Vagina (tissue), 2 donors: Measurements from ENCODE around the gene SAMD14. TPM values are rescaled to one million over a fixed set of nuclear protein-coding genes. Genes with fewer than 3 reads are reported as not detected.

Source experiments
- DNase-seq, 2 donors: peaks; one replicate each; pipeline ENCODE4 v3.0.0-alpha.2; 2017; ENCODE audit errors: extremely low spot score in 2 of 2
- H3K27ac ChIP-seq: fragments of 200-600 bp; sonication (generic); one replicate; pipeline ENCODE4 v1.5.1; 2019
- H3K27me3 ChIP-seq: fragments of 200-600 bp; sonication (generic); one replicate; pipeline ENCODE4 v1.5.1; 2019
- H3K36me3 ChIP-seq, 2 donors: fragments of 200-600 bp; sonication (generic); one replicate each; pipeline ENCODE4 v1.5.1; 2017 to 2019
- H3K4me1 ChIP-seq: fragments of 200-600 bp; sonication (generic); one replicate; pipeline ENCODE4 v1.5.1; 2019
- H3K4me3 ChIP-seq, 2 donors: fragments of 200-600 bp; sonication (generic); 1 replicate in 1 of 2; 2 replicates in 1 of 2; pipeline ENCODE4 v1.5.1; 2016 to 2019
- H3K9me3 ChIP-seq: fragments of 200-600 bp; sonication (generic); one replicate; pipeline ENCODE4 v1.5.1; 2019
- CTCF ChIP-seq, 3 experiments: fragments of 450-650 bp in 2 of 3; fragments of 200-600 bp in 1 of 3; sonication (generic) in 1 of 3; IDR thresholded peaks; one replicate each; pipeline ENCODE4 v1.5.1; 2017 to 2019; ENCODE audit warnings: antibody characterized with exemption in 3 of 3, mild to moderate bottlenecking in 2 of 3, moderate library complexity in 2 of 3
- POLR2A ChIP-seq, 2 donors: fragments of 450-650 bp; IDR thresholded peaks; one replicate each; pipeline ENCODE4 v1.6.1; 2017; ENCODE audit warnings: antibody characterized with exemption in 2 of 2, mild to moderate bottlenecking in 2 of 2, moderate library complexity in 2 of 2
- POLR2AphosphoS5 ChIP-seq, 2 donors: sonication (generic); formaldehyde crosslinking; IDR thresholded peaks; one replicate each; pipeline ENCODE4 v1.9.0; 2017; ENCODE audit warnings: antibody characterized with exemption in 2 of 2, mild to moderate bottlenecking in 2 of 2, low read depth in 1 of 2; ENCODE audit not compliant: insufficient read depth in 1 of 2
- intact Hi-C: fragments of 100-400 bp; cut with DNase I; formaldehyde crosslinking; loops from one replicate; pipeline ENCODE4 v1.15.1; 2023
- total RNA-seq: library from RNA; depleted of rRNA; stranded (reverse); fragments of >200 nt; gene quantifications from one replicate; pipeline ENCODE4 v1.2.3, GENCODE V29; 2016

Gene SAMD14
- total RNA-seq, 1 donor from 2014 or later: 4.4 TPM

GRCh38 chr17:50087246-50087911 lies 42.6 kb downstream of the SAMD14 start:
- peak; percentile 86 to 93 (median 90) for TF ChIP-seq CTCF (IDR thresholded peaks at IDR 0.05)
- TF ChIP-seq POLR2A (IDR thresholded peaks at IDR 0.05): no peak
- peak in 1 of 2 donors; percentile 14 for TF ChIP-seq POLR2AphosphoS5 (IDR thresholded peaks at IDR 0.05; ENCODE audit: insufficient read depth in 1 of 2, low read depth in 1 of 2)
- H3K36me3 ChIP-seq: no peaks in the 10 kb centered on the region
- DNase-seq: no peak

GRCh38 chr17:50081757-50082156 lies 48.2 kb downstream of the SAMD14 start:
- Histone ChIP-seq H3K36me3 (peaks cover 0 to 24% of the 10 kb centered on the region in 2 donors), H3K27ac (no peak overlapping the region), H3K27me3 (no peaks in the 10 kb centered on the region), H3K4me3 (no peak overlapping the region), H3K9me3 (no peaks in the 10 kb centered on the region), H3K4me1 (no peaks in the 10 kb centered on the region)
- no peak for DNase-seq
- TF ChIP-seq POLR2AphosphoS5 (IDR thresholded peaks at IDR 0.05; ENCODE audit: insufficient read depth in 1 of 2, low read depth in 1 of 2) (no peak), POLR2A (IDR thresholded peaks at IDR 0.05) (no peak), CTCF (IDR thresholded peaks at IDR 0.05) (no peak)
- intact Hi-C loops: no loop called here

More at GRCh38 chr17:50087246-50087911, 42.6 kb downstream of the SAMD14 start:
- Histone ChIP-seq H3K9me3 (no peaks in the 10 kb centered on the region), H3K27ac (no peak overlapping the region), H3K27me3 (no peaks in the 10 kb centered on the region), H3K4me3 (no peak overlapping the region), H3K4me1 (no peaks in the 10 kb centered on the region)
- intact Hi-C loops: no loop called here

- DNase-seq: no peak
- TF ChIP-seq POLR2A (IDR thresholded peaks at IDR 0.05) (no peak), POLR2AphosphoS5 (IDR thresholded peaks at IDR 0.05; ENCODE audit: insufficient read depth in 1 of 2, low read depth in 1 of 2) (no peak), CTCF (IDR thresholded peaks at IDR 0.05) (no peak)
- H3K9me3 ChIP-seq: no peaks in the 10 kb centered on the region
Measured at GRCh38 chr17:50080827-50081226, 49.1 kb downstream of the SAMD14 start.

GRCh38 chr17:50080096-50080480 lies 49.9 kb downstream of the SAMD14 start:
- Histone ChIP-seq H3K9me3 (no peaks in the 10 kb centered on the region), H3K27ac (no peak overlapping the region), H3K4me3 (no peak overlapping the region), H3K36me3 (peaks cover 0 to 29% of the 10 kb centered on the region in 2 donors), H3K4me1 (no peaks in the 10 kb centered on the region), H3K27me3 (no peaks in the 10 kb centered on the region)
- TF ChIP-seq POLR2AphosphoS5 (IDR thresholded peaks at IDR 0.05; ENCODE audit: insufficient read depth in 1 of 2, low read depth in 1 of 2) (no peak), POLR2A (IDR thresholded peaks at IDR 0.05) (no peak), CTCF (IDR thresholded peaks at IDR 0.05) (no peak)
- no peak for DNase-seq
- intact Hi-C loops: no loop called here

More at GRCh38 chr17:50080827-50081226, 49.1 kb downstream of the SAMD14 start:
- Histone ChIP-seq H3K27ac (no peak overlapping the region), H3K36me3 (peaks cover 0 to 29% of the 10 kb centered on the region in 2 donors), H3K4me3 (no peak overlapping the region), H3K4me1 (no peaks in the 10 kb centered on the region), H3K27me3 (no peaks in the 10 kb centered on the region)
- intact Hi-C loops: no loop called here

- Histone ChIP-seq H3K27me3 (no peaks in the 10 kb centered on the region), H3K36me3 (peaks cover 0 to 29% of the 10 kb centered on the region in 2 donors), H3K9me3 (no peaks in the 10 kb centered on the region), H3K4me1 (no peaks in the 10 kb centered on the region), H3K4me3 (no peak overlapping the region), H3K27ac (no peak overlapping the region)
- no peak for TF ChIP-seq CTCF (IDR thresholded peaks at IDR 0.05)
- TF ChIP-seq POLR2A (IDR thresholded peaks at IDR 0.05): no peak
- no peak for TF ChIP-seq POLR2AphosphoS5 (IDR thresholded peaks at IDR 0.05; ENCODE audit: insufficient read depth in 1 of 2, low read depth in 1 of 2)
- DNase-seq: no peak
- intact Hi-C loops: no loop called here
Measured at GRCh38 chr17:50079334-50080095, 50.4 kb downstream of the SAMD14 start.
